ENCODE results near the gene ENDOD1. TPM values are rescaled to one million over a fixed set of nuclear protein-coding genes. Genes with fewer than 3 reads are reported as not detected.

The ENDOD1 gene
- polyA plus RNA-seq, 4 donors: 17.3 to 23.7 (median 19.5) TPM

GRCh38 chr11:95163106-95163505 is 73.5 kb downstream of the ENDOD1 start:
- DNase-seq (ENCODE audit: low read depth in 4 of 4, low spot score in 2 of 4): no peak

- DNase-seq (ENCODE audit: low read depth in 4 of 4, low spot score in 2 of 4): no peak
Measured at GRCh38 chr11:95165638-95166037, 76.0 kb downstream of the ENDOD1 start.

- DNase-seq (ENCODE audit: low read depth in 4 of 4, low spot score in 2 of 4): no peak
Measured at GRCh38 chr11:95166781-95167180, 77.1 kb downstream of the ENDOD1 start.

- DNase-seq (ENCODE audit: low read depth in 4 of 4, low spot score in 2 of 4): no peak
Measured at GRCh38 chr11:95170294-95170693, 80.6 kb downstream of the ENDOD1 start.

- no peak for DNase-seq (ENCODE audit: low read depth in 4 of 4, low spot score in 2 of 4)
Measured at GRCh38 chr11:95175818-95176380, 86.3 kb downstream of the ENDOD1 start.

Other genes with a start within 250 kb of the ENDOD1 start
- 100 to 1,000 TPM; 111 to 120 (median 115) TPM for gene CWC15, start 116.3 kb upstream of the ENDOD1 start, polyA plus RNA-seq (ENCODE audit: insufficient read length in 4 of 4)
- 1 to 10 TPM; 1.9 to 2.7 (median 2.2) TPM for gene KDM4D, start 116.1 kb upstream of the ENDOD1 start, polyA plus RNA-seq (ENCODE audit: insufficient read length in 4 of 4)
- under 1 TPM; 0.14 to 0.44 (median 0.27) TPM for gene KDM4E, start 64.6 kb upstream of the ENDOD1 start, polyA plus RNA-seq (ENCODE audit: insufficient read length in 4 of 4)
- gene KDM4F, start 40.4 kb upstream of the ENDOD1 start, polyA plus RNA-seq (ENCODE audit: insufficient read length in 4 of 4): not detected
- gene SRSF8, start 22.9 kb upstream of the ENDOD1 start, polyA plus RNA-seq (ENCODE audit: insufficient read length in 4 of 4): 10 to 100 TPM; 55.8 to 72.4 (median 64.6) TPM
- 10 to 100 TPM; 66.6 to 78.9 (median 73.8) TPM for gene SESN3, start 141.4 kb downstream of the ENDOD1 start, polyA plus RNA-seq (ENCODE audit: insufficient read length in 4 of 4)